Loucy (cell line): ENCODE data around the gene SHC3.

Experiments used
- H2AFZ ChIP-seq: fragments of 200-600 bp; sonication (generic); 2 replicates; pipeline ENCODE4 v1.6.0; 2016; ENCODE audit warnings: antibody characterized with exemption, mild to moderate bottlenecking, low read length, moderate library complexity
- H3F3A ChIP-seq: fragments of 200-600 bp; 2 replicates; pipeline ENCODE4 v1.6.0; 2016; ENCODE audit warnings: antibody characterized with exemption, low read depth, mild to moderate bottlenecking
- H3K27me3 ChIP-seq: fragments of 200-600 bp; sonication (generic); 2 replicates; pipeline ENCODE4 v1.6.1; 2014; ENCODE audit warnings: low read length, mild to moderate bottlenecking; ENCODE audit not compliant: insufficient read depth, poor library complexity, severe bottlenecking
- H3K36me3 ChIP-seq: fragments of 200-600 bp; sonication (generic); 2 replicates; pipeline ENCODE4 v1.6.1; 2016; ENCODE audit warnings: low read length; ENCODE audit not compliant: insufficient read depth
- H3K4me1 ChIP-seq: fragments of 200-600 bp; sonication (generic); 2 replicates; pipeline ENCODE4 v1.5.1; 2014; ENCODE audit warnings: low read length, mild to moderate bottlenecking; ENCODE audit not compliant: insufficient read depth, poor library complexity, severe bottlenecking
- H3K4me2 ChIP-seq: fragments of 200-600 bp; sonication (generic); 2 replicates; pipeline ENCODE4 v1.6.0; 2014; ENCODE audit warnings: antibody characterized with exemption, low read length, low read depth, mild to moderate bottlenecking; ENCODE audit not compliant: poor library complexity, severe bottlenecking
- H3K4me3 ChIP-seq: fragments of 200-600 bp; sonication (generic); 2 replicates; pipeline ENCODE4 v1.5.1; 2014; ENCODE audit warnings: low read length, mild to moderate bottlenecking, mixed read lengths; ENCODE audit not compliant: poor library complexity, severe bottlenecking
- H3K79me2 ChIP-seq: fragments of 200-600 bp; sonication (generic); 2 replicates; pipeline ENCODE4 v1.6.1; 2014; ENCODE audit warnings: low read length; ENCODE audit not compliant: insufficient read depth
- H3K9ac ChIP-seq: fragments of 200-600 bp; sonication (generic); 2 replicates; pipeline ENCODE4 v1.6.0; 2014; ENCODE audit warnings: mild to moderate bottlenecking, low read depth, low read length, moderate library complexity; ENCODE audit not compliant: poor library complexity, severe bottlenecking
- H3K9me2 ChIP-seq: fragments of 200-600 bp; sonication (generic); replicated peaks from 2 replicates; pipeline ENCODE4 v1.6.1; 2016; ENCODE audit warnings: low read depth, low read length, mixed read lengths
- H3K9me3 ChIP-seq: fragments of 200-600 bp; sonication (generic); 2 replicates; pipeline ENCODE4 v1.6.1; 2014; ENCODE audit warnings: mild to moderate bottlenecking, antibody characterized with exemption, low read length, low read depth; ENCODE audit not compliant: insufficient read depth
- H4K20me1 ChIP-seq: fragments of 200-600 bp; sonication (generic); 2 replicates; pipeline ENCODE4 v1.6.0; 2014; ENCODE audit warnings: antibody characterized with exemption, low read length, mild to moderate bottlenecking; ENCODE audit not compliant: insufficient read depth, poor library complexity, severe bottlenecking
- CTCF ChIP-seq: fragments of 200-600 bp; sonication (generic); conservative IDR thresholded peaks from 2 replicates; pipeline ENCODE4 v1.5.1; 2014; ENCODE audit warnings: mild to moderate bottlenecking, antibody characterized with exemption, low read length
- EZH2phosphoT487 ChIP-seq: fragments of 200-600 bp; IDR thresholded peaks from 2 replicates; pipeline ENCODE4 v1.6.1; 2018; ENCODE audit warnings: antibody characterized with exemption, mild to moderate bottlenecking, moderate library complexity, borderline replicate concordance

Gene SHC3

GRCh38 chr9:89160806-89161205, 17.8 kb downstream of the SHC3 start:
- Histone ChIP-seq H2AFZ (no peak overlapping the region), H3K9me3 (no peaks in the 10 kb centered on the region), H3F3A (no peaks in the 10 kb centered on the region), H3K79me2 (no peaks in the 10 kb centered on the region), H3K9ac (no peak overlapping the region), H3K36me3 (no peaks in the 10 kb centered on the region), H3K27me3 (no peaks in the 10 kb centered on the region), H3K4me3 (no peak overlapping the region), H3K4me1 (no peaks in the 10 kb centered on the region), H3K9me2 (no peaks in the 10 kb centered on the region), H4K20me1 (no peaks in the 10 kb centered on the region), H3K4me2 (no peak overlapping the region)
- no peak for TF ChIP-seq EZH2phosphoT487
- no peak for TF ChIP-seq CTCF

- Histone ChIP-seq H3K9me3 (no peaks in the 10 kb centered on the region), H2AFZ (no peak overlapping the region), H3K4me3 (no peak overlapping the region), H3K27me3 (no peaks in the 10 kb centered on the region), H3K9me2 (no peaks in the 10 kb centered on the region), H3F3A (no peaks in the 10 kb centered on the region), H3K4me2 (no peak overlapping the region), H3K9ac (no peak overlapping the region), H3K36me3 (no peaks in the 10 kb centered on the region), H3K79me2 (no peaks in the 10 kb centered on the region), H3K4me1 (no peaks in the 10 kb centered on the region), H4K20me1 (no peaks in the 10 kb centered on the region)
- TF ChIP-seq EZH2phosphoT487 (no peak), CTCF (no peak)
Observed at GRCh38 chr9:89154651-89155336, 23.8 kb downstream of the SHC3 start.

- no peak overlapping the region for H3K9ac ChIP-seq
- TF ChIP-seq CTCF (no peak), EZH2phosphoT487 (no peak)
- H3F3A ChIP-seq: no peaks in the 10 kb centered on the region
Observed at GRCh38 chr9:89154218-89154617, 24.4 kb downstream of the SHC3 start.

More at GRCh38 chr9:89154218-89154617, 24.4 kb downstream of the SHC3 start:
- Histone ChIP-seq H3K36me3 (no peaks in the 10 kb centered on the region), H3K79me2 (no peaks in the 10 kb centered on the region), H3K4me2 (no peak overlapping the region), H3K4me1 (no peaks in the 10 kb centered on the region), H3K9me3 (no peaks in the 10 kb centered on the region), H3K4me3 (no peak overlapping the region), H2AFZ (no peak overlapping the region), H3K9me2 (no peaks in the 10 kb centered on the region), H4K20me1 (no peaks in the 10 kb centered on the region), H3K27me3 (no peaks in the 10 kb centered on the region)
